Measurements from ENCODE around the gene ATP2B2.

- TF ChIP-seq CTCF (IDR thresholded peaks at IDR 0.05) (no peak), POLR2A (IDR thresholded peaks at IDR 0.05) (no peak), EP300 (IDR thresholded peaks at IDR 0.05) (no peak)
Observed at GRCh38 chr3:10310578-10310977, 194.8 kb downstream of the ATP2B2 start.

Measured in tibial nerve (tissue), 4 donors.